ENCODE measurements around the gene RELL2. TPM values are rescaled to one million over a fixed set of nuclear protein-coding genes. Genes with fewer than 3 reads are reported as not detected.

The RELL2 gene
- total RNA-seq, 1 experiment from 2014 or later, result 3.3 TPM

GRCh38 chr5:141662028-141662427, 25.2 kb downstream of the RELL2 start:
- TF ChIP-seq CTCF (conservative IDR thresholded peaks at IDR 0.05) (no peak), EZH2 (IDR thresholded peaks at IDR 0.05; ENCODE audit: low read depth) (no peak)
- no peak overlapping the region for H3K4me2 ChIP-seq
- H2AFZ ChIP-seq, result no peak overlapping the region
- no peaks in the 10 kb centered on the region for H3K79me2 ChIP-seq (ENCODE audit: low read depth)
- H3K9me2 ChIP-seq (ENCODE audit: insufficient read depth), result no peaks in the 10 kb centered on the region
- intact Hi-C loops (cut with micrococcal nuclease; ENCODE audit: unreplicated experiment), result no loop called here
- H3K27ac ChIP-seq, result no peak overlapping the region
- DNase-seq, result no peak
- H3K36me3 ChIP-seq (ENCODE audit: low read depth), result peaks cover 7% of the 10 kb centered on the region; the same call in 1 of the 2 replicates
- H3F3A ChIP-seq (ENCODE audit: insufficient read depth, low read depth), result peaks cover 6% of the 10 kb centered on the region
- no peaks in the 10 kb centered on the region for H3K9me3 ChIP-seq (ENCODE audit: insufficient read depth, low read depth)
- CTCF ChIA-PET, result no interaction called here
- POLR2A ChIA-PET (ENCODE audit: unreplicated experiment), result no interaction called here
- H3K4me3 ChIP-seq, result no peak overlapping the region
- no peaks in the 10 kb centered on the region for H3K27me3 ChIP-seq (ENCODE audit: insufficient read depth, low read depth)
- H4K20me1 ChIP-seq (ENCODE audit: insufficient read depth), result no peaks in the 10 kb centered on the region
- BruUV-seq (replicated peaks), result no TSS peak
- H3K4me1 ChIP-seq (replicated peaks; ENCODE audit: insufficient read depth), result no peaks in the 10 kb centered on the region; the same call in 1 of the 2 replicates

- Histone ChIP-seq H3F3A (ENCODE audit: insufficient read depth, low read depth) (peaks cover 6% of the 10 kb centered on the region), H3K9me3 (ENCODE audit: insufficient read depth, low read depth) (no peaks in the 10 kb centered on the region), H3K79me2 (ENCODE audit: low read depth) (no peaks in the 10 kb centered on the region), H3K4me2 (no peak overlapping the region), H3K4me1 (replicated peaks; ENCODE audit: insufficient read depth) (no peaks in the 10 kb centered on the region; the same call in 1 of the 2 replicates), H3K27me3 (ENCODE audit: insufficient read depth, low read depth) (no peaks in the 10 kb centered on the region), H3K27ac (no peak overlapping the region), H3K9me2 (ENCODE audit: insufficient read depth) (no peaks in the 10 kb centered on the region), H3K4me3 (no peak overlapping the region), H3K36me3 (ENCODE audit: low read depth) (0 out of 2 replicates have a peak, but pooled peaks cover 5% of the 10 kb centered on the region), H4K20me1 (ENCODE audit: insufficient read depth) (no peaks in the 10 kb centered on the region), H2AFZ (no peak overlapping the region)
- POLR2A ChIA-PET (ENCODE audit: unreplicated experiment), result no interaction called here
- TF ChIP-seq EZH2 (IDR thresholded peaks at IDR 0.05; ENCODE audit: low read depth) (no peak), CTCF (conservative IDR thresholded peaks at IDR 0.05) (no peak)
- no TSS peak for BruUV-seq (replicated peaks)
- no peak for DNase-seq
- intact Hi-C loops (cut with micrococcal nuclease; ENCODE audit: unreplicated experiment), result no loop called here
- CTCF ChIA-PET, result no interaction called here
Observed at GRCh38 chr5:141663506-141663905, 26.7 kb downstream of the RELL2 start.

DNA sequence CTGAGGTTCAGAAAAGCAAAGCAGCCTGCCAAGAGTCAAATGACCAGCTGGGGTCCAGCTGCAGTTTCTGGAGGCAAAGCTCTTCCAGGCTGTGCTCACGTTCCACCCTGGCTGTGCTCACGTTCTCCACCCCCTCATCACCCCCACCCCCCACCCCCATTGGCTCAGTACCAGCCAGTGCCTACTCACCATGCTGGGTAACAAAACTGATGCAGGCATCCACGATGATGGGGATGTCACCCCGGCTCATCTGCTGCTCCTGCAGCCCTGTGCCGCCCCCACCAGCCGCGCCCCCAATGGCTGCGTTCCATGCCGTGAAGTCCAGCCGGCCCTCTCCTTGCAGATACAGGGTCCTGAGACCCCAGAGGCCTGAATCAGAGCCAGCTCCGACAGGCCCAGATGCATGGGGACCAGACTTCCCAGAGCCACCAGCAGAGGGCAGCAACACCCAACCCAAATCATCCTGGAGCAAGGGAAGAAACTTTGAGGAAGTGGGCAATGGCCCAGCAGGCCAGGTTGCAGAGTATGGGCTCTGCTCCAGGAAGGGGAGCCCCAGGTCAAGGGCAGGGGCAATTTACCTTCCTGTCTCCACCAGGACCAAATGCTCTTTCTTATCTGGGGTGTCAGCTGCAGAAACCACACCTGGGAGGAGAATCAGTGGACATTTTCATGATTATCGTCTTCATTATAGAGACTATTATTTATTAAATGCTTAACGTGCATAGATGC, 28.1 kb downstream of the RELL2 start:
- ChIA-PET CTCF (interaction anchor here (0.6 to 0.7 kb wide), 4 partner anchors 143 to 473 kb away, joined by 3 read pairs; partner anchors contain the start of gene DELE1), POLR2A (ENCODE audit: unreplicated experiment) (no interaction called here)
- no TSS peak for BruUV-seq (replicated peaks)
- Histone ChIP-seq H4K20me1 (ENCODE audit: insufficient read depth) (no peaks in the 10 kb centered on the region), H3K4me1 (replicated peaks; ENCODE audit: insufficient read depth) (no peaks in the 10 kb centered on the region), H3K4me3 (no peak overlapping the region), H3K36me3 (ENCODE audit: low read depth) (0 out of 2 replicates have a peak, but pooled peaks cover 5% of the 10 kb centered on the region), H3F3A (ENCODE audit: insufficient read depth, low read depth) (peaks cover 6% of the 10 kb centered on the region), H3K27ac (no peak overlapping the region), H3K27me3 (ENCODE audit: insufficient read depth, low read depth) (no peaks in the 10 kb centered on the region), H3K9me2 (ENCODE audit: insufficient read depth) (no peaks in the 10 kb centered on the region), H3K79me2 (ENCODE audit: low read depth) (no peaks in the 10 kb centered on the region), H2AFZ (no peak overlapping the region), H3K9me3 (ENCODE audit: insufficient read depth, low read depth) (no peaks in the 10 kb centered on the region), H3K4me2 (no peak overlapping the region)
- no peak for TF ChIP-seq EZH2 (IDR thresholded peaks at IDR 0.05; ENCODE audit: low read depth)
- peak; percentile 93 for TF ChIP-seq CTCF (conservative IDR thresholded peaks at IDR 0.05)
- intact Hi-C loops (cut with micrococcal nuclease; ENCODE audit: unreplicated experiment), result loop anchor here (1.0 kb wide), 4 partner anchors 27 to 479 kb away; no protein-coding TSS in a partner anchor
- DNase-seq, result peak; percentile 44 to 74

Measured in PC-9 (cell line).